Activated gamma-delta T cell (primary cell): ENCODE measurements around the gene PLEKHG4.

Experiments used
- DNase-seq: peaks from one replicate; lab custom pipeline; 2025; lab: John Stamatoyannopoulos, UW

Gene PLEKHG4

DNA sequence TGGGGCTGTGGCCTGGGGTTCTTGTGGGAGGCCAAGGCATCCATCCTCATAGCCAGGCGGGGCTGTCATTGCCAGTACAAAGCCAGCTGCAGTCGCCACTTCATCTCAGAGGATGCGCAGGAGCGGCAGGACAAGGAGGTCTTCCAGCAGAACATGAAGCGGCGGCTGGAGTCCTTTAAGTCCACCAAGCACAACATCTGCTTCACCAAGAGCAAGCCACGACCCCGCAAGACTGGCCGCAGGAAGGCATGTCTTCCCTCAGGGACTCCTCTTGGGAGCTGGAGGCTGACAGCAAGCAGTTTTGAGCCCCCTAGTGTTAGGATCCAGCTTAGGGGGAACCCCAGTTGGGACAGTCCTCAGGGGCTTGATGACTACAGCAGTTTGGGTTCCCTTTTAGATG is 15.1 kb upstream of the PLEKHG4 start:
- DNase-seq = no peak

DNA sequence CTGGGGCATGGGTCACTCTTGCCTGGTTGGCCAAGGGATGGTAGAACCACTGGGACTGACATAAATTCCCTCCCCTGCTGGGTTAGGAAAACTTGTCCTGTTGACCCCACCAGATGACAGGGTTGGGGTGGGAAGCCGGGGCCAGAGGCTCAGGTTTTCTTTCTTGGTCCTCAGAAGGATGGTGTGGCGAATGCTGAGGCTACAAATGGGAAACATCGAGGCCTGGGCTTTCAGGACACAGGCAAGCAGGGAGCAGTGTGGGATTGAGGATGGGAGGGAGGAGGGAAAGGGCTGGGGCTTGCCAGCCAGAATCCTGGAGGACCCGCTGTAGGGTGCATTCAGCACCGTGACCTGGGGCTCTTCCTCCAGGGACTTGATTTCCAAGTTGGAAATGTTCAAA is 14.5 kb upstream of the PLEKHG4 start:
- no peak for DNase-seq

DNA sequence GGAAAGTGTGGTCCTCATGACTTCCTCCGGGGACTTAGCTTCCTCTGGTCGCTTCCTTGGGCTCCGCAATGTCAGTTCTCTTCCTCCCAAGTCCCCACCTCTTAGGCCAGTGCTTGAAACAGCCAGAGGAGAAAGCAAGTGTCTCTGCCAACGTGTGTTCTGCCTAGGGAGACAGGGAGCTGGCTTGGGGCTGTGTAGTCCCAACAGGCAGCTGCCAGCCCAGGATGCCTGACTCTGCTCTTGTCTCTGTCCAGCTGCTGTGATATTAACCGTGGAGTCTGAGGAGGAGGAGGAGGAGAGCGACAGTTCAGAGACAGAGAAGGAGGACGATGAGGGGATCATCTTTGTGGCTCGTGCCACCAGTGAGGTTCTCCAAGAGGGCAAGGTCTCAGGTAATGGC is 13.5 kb upstream of the PLEKHG4 start:
- DNase-seq = no peak

DNA sequence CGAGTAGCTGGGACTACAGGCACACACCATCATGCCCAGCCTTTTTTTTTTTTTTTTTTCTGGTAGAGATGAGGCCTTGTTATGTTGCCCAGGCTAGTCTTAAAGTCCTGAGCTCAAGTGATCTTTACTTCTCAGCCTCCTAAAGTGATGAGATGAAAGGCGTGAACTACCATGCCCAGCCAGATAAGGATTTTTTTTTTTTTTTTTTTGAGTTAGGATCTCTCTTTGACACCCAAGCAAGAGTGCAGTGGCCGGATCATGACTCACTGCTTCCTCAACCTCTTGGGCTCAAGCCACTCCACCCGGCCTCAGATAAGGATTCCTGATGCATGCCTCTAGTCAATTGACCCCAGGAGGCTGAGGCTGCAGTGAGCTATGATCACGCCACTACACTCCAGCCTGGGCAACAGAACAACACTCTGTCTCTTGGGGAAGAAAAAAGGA is 11.2 kb upstream of the PLEKHG4 start:
- DNase-seq = no peak

DNA sequence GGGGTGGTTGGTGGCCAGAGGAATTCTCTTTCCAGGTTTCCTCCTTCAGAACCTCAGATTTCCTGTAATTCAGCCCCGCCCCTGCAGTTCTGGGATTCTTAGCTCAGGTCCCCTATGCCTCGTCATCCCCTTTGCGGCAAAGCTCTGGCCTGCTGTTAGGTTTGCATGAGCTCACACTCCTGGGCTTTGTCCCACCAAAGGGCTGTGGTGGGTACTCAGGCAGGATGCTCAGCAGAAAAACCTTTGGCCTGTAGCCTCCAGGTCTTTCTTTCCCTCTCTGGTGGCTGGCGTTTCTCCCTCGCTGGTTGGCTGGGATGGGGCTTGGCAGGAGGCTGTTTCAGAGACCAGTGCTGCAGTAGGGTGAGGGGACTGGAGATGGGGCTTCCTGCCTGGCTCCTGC is 9.6 kb upstream of the PLEKHG4 start:
- no peak for DNase-seq

DNA sequence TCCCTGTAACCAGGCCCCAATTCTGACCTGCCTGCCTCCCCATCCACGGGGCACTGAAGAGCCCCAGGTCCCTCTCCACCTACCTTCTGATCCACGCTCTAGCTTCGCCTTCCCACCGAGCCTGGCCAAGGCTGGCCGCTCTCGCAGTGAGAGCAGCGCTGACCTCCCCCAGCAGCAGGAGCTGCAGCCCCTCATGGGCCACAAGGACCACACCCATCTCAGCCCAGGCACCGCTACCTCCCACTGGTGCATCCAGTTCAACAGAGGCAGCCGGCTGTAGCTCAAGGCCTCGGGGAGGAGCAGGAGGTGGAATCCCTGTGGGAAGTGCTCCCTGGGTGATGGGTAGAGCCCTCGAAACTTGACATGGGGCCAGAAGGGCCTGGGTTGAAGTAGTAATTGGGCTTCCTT is 8.4 kb upstream of the PLEKHG4 start:
- DNase-seq = no peak

DNA sequence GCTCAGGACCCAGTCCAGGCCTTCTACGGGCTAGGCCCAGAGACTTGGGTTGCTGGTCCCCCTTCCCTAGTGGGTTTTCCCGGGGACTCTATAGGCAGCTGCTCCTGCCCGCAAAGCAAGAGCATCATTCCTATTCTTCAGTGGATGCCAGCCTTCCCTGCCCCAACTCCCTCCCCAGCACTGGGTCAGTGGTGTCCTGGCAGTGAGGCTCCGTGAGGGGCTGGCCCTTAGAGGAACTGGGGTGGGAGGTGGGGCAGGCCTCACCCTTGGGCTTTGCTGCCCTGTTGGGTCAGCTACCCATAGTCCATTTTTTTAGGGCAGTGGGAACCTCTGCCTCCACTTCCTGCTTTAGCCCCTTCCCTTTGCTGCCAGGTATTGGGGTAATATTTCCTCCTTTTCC is 7.9 kb upstream of the PLEKHG4 start:
- DNase-seq = no peak

DNA sequence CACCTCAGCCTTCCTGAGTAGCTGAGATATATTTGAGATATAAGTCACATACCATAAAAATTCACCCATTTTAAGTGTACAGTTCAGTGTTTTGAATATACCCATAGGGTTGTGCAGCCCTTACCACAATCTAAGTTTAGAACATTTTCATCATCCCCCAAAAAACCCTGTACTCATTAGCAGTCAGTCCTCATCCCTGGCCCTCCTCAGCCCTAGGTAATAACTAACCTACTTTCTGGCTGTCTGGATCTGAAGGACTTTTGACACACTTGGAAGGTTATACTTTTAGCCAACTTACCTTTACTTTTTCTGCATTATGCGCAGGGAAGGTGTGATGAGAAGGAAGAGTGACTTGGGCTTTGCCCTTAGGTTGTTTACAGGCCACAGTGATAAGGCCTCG is 4.0 kb upstream of the PLEKHG4 start:
- no peak for DNase-seq

DNA sequence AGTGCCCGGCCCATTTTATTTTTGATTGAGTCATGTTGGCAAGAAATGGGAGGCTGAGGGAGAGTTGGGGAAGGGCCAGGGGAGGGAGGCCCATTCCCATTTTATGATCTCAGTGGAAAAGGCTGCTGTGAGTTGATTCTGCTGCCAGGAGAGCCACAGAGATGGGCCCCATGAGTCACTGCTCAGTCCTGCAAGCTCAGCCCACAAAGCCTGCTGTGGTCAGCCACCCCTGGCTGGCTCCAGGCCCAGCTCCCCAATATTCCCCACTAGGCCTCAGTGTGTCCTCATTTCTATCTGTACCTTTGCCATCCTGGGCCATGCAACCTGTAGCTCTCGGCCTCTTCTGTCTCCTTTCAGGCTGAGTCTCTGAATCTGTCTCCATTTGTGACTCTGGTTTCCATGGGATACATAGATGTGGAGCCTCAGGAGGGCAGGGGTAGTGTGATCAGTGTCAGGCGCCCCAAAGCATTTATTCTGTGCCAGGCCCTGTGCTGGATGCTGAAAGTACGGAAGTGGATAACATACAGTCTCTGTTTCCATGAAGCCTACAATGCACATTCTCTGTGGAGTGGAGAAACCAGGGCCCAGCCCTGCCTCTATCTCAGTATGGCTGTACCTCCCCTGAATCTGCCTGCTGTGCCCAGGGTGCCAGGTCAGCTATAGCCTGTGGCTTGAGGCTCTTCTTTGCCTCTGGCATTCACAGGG is 1.9 kb upstream of the PLEKHG4 start:
- no peak for DNase-seq

DNA sequence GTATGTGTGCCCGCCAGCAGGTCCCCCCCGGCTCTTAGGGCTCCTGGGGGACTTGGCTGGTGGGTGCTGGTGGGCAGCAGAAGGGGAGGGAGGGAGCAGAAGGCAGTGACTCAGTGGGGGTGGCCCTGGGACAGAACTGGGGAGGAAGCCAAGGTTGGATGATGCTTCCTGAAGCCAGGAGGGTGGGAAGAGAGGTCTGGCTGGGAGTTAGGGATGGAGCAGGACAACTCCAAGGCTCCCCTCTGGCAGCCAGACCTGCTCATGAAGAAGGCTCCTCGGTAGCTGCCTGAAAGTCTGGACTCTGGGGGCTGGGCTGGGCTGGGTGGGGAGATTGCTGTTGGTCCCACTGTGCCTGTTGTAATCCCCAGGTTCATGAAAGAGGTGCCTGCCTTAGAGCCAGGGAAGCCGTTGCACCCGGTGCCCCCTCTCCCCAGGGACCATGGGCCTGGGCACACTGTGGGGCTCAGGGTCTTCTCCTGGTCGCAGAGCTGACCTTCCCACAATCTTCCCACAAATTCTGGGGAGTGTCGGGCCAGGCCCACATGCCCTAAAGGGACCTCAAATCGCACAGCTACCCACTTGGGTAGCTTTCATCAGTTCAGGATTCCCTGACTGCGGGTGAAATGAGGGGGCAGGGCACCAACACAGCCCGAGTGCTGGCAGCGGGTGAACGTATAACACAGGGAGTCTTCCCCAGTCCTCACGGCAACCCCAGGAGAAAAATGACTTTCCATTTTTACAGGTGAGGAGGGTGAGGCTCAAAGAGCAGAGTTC is 1.1 kb upstream of the PLEKHG4 start:
- no peak for DNase-seq

DNA sequence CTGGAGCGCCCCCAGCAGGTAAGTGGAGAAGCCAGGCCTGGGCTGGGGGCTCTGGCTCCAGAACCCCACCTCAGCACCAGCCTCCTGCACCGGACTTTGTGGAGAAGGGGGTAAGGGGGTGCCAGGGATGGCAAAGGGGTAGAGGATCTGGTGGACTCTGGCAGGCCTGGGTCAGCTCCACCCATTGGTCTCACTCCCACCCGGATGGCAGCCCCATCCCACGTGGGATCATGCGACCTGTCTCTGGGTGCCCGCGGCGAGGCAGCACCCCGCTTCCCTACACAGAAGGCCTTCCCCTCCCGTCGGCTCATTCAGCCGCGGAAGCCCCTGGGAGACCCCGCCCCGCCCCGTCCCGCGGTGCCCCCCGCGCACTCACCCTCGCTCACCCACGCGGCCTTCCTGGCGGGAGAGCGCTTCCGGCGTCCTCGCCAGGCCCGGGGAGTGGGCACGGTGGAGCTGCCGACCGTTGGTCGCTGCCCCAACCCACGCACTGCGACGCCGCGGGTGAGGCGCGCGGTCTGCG is 498 bp upstream of the PLEKHG4 start:
- DNase-seq = no peak

DNA sequence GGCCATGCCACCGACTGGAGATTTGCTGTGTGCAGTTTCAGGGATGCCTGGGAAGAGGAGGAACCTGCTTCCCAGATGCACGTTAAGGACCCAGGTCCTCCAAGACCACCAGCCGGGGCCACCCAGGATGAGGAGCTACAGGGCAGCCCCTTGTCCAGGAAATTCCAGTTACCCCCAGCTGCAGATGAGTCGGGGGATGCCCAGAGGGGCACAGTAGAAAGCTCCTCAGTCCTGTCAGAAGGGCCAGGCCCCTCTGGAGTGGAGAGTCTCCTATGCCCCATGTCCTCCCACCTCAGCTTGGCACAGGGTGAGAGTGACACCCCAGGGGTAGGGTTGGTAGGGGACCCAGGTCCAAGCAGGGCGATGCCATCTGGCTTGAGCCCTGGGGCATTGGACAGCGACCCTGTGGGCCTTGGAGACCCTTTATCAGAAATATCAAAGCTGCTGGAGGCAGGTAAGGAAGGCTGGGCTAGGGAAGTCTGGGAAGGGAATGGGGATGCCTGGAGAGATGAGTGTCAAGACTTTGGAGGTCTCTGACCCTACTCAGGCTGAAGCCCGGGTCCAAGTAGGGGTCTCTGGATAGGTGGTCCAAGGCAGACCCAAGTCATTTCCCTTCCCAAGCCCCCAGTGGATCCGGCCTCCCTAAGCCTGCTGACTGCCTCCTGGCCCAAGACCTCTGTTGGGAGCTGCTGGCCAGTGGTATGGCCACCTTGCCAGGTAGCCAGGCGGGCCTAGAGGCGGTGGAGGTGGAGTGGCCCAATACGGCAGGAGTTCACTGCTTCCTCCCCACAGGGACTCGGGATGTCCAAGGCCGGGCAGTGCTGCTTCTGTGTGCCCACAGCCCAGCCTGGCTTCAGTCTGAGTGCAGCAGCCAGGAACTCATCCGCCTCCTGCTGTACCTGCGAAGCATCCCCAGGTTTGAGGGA is 1.0 kb downstream of the PLEKHG4 start:
- no peak for DNase-seq

DNA sequence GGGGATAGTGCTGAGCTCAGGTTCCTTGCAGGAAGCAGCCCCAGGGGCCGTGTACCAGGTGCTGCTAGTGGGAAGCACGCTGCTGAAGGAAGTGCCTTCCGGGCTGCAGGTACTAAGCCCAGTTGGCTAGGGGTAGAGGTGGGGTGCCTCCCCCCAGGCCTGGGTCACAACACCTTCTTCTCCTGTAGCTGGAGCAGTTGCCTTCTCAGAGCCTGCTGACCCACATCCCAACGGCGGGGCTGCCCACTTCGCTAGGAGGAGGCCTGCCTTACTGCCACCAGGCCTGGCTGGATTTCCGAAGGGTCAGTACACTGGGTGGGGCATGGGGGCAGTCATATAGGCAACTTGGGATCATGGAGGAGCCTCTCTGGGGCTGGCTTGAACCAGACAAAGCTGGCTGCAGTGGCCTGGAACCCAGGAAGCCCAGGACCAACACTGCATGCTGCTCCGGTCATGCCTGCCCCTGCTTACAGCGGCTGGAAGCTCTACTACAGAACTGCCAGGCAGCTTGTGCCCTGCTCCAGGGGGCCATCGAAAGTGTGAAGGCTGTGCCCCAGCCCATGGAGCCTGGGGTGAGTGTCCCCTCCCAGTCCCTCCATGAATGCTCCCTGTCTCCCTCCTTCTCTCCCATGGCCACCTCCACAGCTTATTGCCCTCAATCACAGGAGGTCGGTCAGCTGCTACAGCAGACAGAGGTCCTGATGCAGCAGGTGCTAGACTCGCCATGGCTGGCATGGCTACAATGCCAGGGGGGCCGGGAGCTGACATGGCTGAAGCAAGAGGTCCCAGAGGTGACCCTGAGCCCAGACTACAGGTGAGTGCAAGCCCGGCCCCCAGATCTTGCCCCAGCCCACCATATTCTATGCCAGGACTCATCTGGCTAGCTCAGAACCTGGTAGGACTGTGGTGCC is 2.5 kb downstream of the PLEKHG4 start:
- DNase-seq = no peak

DNA sequence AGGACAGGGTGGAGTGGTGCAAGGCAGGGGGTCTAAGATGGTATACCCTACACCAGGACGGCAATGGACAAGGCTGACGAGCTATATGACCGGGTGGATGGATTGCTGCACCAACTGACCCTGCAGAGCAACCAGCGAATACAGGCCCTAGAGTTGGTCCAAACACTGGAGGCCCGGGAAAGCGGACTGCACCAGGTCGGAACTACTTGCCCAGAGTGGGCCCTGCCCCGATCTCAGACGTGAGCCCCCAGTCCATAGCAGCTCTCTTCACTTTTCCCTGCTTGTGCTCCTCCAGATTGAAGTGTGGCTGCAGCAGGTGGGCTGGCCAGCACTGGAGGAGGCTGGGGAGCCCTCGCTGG is 3.1 kb downstream of the PLEKHG4 start:
- DNase-seq = no peak

DNA sequence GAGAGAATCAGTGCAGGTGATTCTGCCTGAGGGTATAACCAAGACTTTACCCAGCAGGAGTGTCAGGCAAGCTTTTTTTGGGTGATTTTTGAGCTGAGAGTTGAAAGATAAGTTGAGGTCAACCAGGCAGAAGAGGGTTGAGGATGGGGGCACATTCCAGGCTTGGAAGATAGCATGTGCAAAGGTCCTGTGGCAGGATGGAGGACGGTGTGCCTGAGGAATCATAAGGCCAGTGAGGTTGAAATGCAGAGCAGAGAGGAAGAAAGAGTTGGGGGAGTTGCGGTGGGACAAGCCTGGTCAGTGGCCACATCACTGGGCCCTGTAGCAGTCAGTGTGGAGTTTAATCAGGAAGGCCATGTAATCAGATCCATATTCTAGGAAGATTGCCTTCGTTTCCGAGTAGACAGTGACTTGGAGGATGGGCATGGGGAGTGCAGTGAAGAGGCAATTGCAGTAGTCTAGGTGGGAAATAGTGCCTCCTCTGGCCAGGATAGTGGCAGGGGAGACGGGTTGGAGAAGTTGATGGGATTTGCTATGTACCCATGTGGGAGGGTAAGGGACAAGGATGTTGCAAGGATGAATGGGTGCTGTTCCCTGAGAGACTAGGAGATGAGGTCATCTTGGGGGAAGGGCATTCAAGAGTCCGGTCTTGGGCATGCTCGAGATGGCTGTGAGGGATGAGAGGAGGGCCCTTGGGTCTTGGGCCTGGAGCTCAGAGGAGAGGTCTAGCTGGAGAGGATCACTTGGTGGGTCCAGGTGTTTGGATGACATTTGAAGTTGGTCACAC is 3.9 kb downstream of the PLEKHG4 start:
- DNase-seq = no peak

DNA sequence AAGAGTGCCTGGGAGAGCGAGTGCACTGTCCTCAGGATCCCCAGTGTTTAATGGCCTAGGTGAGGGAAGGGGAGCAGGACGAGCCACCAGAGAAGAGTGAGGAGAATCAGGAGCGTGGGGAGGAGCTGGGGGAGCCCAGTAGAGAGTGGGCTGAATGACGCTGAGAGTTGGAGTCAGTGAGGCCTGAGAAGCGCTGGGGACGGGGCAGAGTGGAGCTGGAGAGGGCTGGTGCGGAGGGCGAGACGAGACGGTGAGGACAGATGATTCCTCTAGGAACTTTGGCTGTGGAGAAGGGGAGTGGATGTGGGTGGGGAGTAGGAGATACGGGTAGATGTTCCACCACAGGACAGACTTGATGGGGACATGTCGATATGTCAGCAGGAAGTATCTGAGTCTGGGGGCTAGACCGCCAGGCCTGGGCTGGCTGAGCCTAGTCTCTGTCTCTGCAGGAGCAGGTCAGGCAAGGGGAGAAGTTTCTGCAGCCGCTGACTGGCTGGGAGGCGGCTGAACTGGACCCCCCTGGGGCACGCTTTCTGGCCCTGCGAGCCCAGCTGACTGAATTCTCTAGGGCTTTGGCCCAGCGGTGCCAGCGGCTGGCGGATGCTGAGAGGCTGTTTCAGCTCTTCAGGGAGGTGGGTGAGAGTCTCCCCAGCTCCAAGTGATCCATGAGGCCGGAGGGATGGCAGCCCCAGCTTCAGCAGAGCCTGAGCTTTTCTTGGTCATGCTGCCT is 4.7 kb downstream of the PLEKHG4 start:
- no peak for DNase-seq

DNA sequence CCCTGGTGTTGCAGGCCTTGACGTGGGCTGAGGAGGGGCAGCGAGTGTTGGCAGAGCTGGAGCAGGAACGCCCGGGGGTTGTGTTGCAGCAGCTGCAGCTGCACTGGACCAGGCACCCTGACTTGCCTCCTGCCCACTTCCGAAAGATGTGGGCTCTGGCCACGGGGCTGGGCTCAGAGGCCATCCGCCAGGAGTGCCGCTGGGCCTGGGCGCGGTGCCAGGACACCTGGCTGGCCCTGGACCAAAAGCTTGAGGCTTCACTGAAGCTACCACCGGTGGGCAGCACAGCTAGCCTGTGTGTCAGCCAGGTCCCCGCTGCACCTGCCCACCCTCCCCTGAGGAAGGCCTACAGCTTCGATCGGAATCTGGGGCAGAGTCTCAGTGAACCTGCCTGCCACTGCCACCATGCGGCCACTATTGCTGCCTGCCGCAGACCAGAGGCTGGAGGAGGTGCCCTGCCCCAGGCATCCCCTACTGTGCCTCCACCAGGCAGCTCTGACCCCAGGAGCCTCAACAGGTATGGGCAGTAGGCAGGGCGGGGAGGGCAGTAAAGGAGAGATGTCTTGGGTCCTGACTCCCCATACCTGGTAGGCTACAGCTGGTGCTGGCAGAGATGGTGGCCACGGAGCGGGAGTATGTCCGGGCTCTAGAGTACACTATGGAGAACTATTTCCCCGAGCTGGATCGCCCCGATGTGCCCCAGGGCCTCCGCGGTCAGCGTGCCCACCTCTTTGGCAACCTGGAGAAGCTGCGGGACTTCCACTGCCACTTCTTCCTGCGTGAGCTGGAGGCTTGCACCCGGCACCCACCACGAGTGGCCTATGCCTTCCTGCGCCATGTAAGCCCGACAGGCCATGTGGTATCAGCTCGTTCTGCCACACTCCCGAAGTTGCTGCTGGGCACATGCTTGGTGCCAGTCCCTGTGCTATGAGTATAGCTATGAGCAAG is 5.6 kb downstream of the PLEKHG4 start:
- DNase-seq = no peak

DNA sequence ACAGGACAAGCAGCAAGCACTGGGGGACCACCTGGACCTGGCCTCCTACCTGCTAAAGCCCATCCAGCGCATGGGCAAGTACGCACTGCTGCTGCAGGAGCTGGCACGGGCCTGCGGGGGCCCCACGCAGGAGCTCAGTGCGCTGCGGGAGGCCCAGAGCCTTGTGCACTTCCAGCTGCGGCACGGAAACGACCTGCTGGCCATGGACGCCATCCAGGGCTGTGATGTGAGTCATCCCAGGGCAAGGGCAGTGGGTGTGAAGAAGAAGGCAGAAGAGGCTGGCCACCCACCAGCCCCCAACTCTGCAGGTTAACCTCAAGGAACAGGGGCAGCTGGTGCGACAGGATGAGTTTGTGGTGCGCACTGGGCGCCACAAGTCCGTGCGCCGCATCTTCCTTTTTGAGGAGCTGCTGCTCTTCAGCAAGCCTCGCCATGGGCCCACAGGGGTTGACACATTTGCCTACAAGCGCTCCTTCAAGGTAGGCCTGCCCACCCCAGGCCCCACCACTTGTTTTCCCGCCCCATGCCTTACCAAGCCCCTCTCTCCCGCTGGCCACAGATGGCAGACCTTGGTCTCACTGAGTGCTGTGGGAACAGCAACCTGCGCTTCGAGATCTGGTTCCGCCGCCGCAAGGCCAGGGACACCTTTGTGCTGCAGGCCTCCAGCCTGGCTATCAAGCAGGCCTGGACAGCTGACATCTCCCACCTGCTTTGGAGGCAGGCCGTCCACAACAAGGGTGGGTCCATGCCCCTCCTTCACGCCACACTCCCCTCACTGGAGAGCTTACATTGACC is 7.3 kb downstream of the PLEKHG4 start:
- no peak for DNase-seq
